ENCODE data around the gene TAPT1. TPM values are rescaled to one million over a fixed set of nuclear protein-coding genes. Genes with fewer than 3 reads are reported as not detected.

The TAPT1 gene
- total and polyA plus RNA-seq, 2 donors (not counting 1 experiment from before 2014, with no cell fraction given) = 58.4 to 76.0 TPM

DNA sequence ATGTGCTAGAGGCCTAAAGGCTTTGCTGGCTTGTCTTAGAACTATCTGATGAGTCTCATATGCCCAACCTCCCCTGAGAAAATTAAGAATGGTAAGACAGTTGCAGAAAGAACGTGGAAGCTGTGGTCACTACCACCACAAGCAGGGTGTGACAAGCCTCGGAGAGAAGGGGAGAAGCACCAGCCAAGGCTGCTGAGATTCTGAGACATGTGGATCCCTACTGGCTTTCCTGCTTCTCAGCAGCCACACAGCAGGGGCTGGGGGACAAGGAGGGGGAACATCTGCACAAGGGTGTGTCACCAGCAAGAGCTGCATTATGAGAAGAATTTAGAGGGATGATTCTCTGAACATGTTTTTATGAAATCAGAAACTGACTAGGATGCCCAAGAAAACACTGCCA is 19.4 kb downstream of the TAPT1 start:
- no peak overlapping the region for H3K27ac Mint-ChIP-seq
- intact Hi-C loops (cut with micrococcal nuclease) = loop anchor here (2.0 kb wide), 1 partner anchor 16 kb away; no protein-coding TSS in a partner anchor

DNA sequence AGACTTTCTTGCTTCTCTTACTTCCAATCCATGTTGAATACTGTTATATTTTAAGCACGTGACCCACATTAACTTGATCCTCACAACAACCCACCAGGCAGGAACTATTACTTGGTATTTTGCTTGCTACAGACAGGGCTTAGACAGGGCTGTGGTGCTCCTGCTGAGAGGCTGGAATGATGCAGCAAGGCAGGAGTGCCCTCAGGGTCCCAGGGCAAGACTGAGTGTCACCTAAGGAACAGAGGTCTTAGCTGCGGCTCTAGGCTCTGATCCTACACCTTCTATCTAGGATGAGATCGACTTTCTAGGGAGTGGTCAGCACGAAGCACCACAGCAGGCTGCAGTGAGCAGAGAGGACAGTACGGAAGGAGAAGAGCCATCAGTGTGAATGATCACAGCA is 20.0 kb downstream of the TAPT1 start:
- Mint-ChIP-seq H3K4me1 (peaks cover 43% of the 10 kb centered on the region), H3K27ac (peak overlapping the region; percentile 18), H3K27me3 (no peaks in the 10 kb centered on the region), H3K4me3 (no peak overlapping the region), H3K9me3 (ENCODE audit: insufficient read depth) (no peaks in the 10 kb centered on the region)
- Histone ChIP-seq H3K79me2 (ENCODE audit: control insufficient read depth, insufficient read depth, low read length) (peaks cover 69% of the 10 kb centered on the region), H3K9ac (ENCODE audit: low read length) (no peak overlapping the region), H3K4me2 (replicated peaks; ENCODE audit: low read depth, low read length, poor library complexity, severe bottlenecking) (peak overlapping the region; percentile 59), H3K27ac (ENCODE audit: low read length in 2 of 2) (no peak overlapping the region), H4K20me1 (ENCODE audit: control insufficient read depth, insufficient read depth, low read length, poor library complexity, severe bottlenecking) (peaks cover 51% of the 10 kb centered on the region), H3K4me1 (ENCODE audit: control insufficient read depth in 2 of 2, insufficient read depth in 2 of 2, low read length in 2 of 2) (peaks cover 19 to 25% of the 10 kb centered on the region in 2 donors), H3K9me3 (ENCODE audit: control extremely low read depth in 1 of 3, control insufficient read depth in 2 of 3, insufficient read depth in 1 of 3, low read length in 2 of 3) (no peaks in the 10 kb centered on the region), H3K27me3 (replicated peaks in 1 of 4; ENCODE audit: control extremely low read depth in 1 of 4, control insufficient read depth in 3 of 4, insufficient read depth in 4 of 4, low read length in 3 of 4) (no peaks in the 10 kb centered on the region), H2AFZ (ENCODE audit: insufficient read depth, low read depth, low read length, poor library complexity, severe bottlenecking) (no peak overlapping the region), H3K36me3 (replicated peaks in 1 of 2; ENCODE audit: control extremely low read depth in 1 of 2, control insufficient read depth in 1 of 2, extremely low read depth in 1 of 2, insufficient read depth in 2 of 2, low read length in 1 of 2) (peaks cover 16 to 51% of the 10 kb centered on the region in 2 experiments), H3K4me3 (ENCODE audit: control extremely low read depth in 1 of 5, extremely low read depth in 1 of 5, insufficient read depth in 1 of 5, low read depth in 2 of 5, low read length in 4 of 5) (no peak overlapping the region)
- POLR2A ChIA-PET = interaction anchor here (1.1 kb wide), 1 partner anchor 9 kb away, joined by 3 read pairs; no protein-coding TSS in a partner anchor
- intact Hi-C loops (cut with micrococcal nuclease) = loop anchor here (2.0 kb wide), 1 partner anchor 16 kb away; no protein-coding TSS in a partner anchor
- DNase-seq = no peak
- CTCF ChIA-PET = interaction anchor here (0.6 to 4.7 kb wide), 19 partner anchors 8 to 250 kb away, joined by 3 to 48 read pairs (median 4); no protein-coding TSS in a partner anchor
- WGBS (ENCODE audit: insufficient coverage) = 100% methylated on average over 1 of the region's 5 CpGs
- no peak for ATAC-seq (ENCODE audit: low read depth)
- no peak for TF ChIP-seq EZH2 (IDR thresholded peaks at IDR 0.05; ENCODE audit: borderline replicate concordance, insufficient read depth, low read depth, low read length, poor library complexity, severe bottlenecking)
- TF ChIP-seq, protein P1, sequence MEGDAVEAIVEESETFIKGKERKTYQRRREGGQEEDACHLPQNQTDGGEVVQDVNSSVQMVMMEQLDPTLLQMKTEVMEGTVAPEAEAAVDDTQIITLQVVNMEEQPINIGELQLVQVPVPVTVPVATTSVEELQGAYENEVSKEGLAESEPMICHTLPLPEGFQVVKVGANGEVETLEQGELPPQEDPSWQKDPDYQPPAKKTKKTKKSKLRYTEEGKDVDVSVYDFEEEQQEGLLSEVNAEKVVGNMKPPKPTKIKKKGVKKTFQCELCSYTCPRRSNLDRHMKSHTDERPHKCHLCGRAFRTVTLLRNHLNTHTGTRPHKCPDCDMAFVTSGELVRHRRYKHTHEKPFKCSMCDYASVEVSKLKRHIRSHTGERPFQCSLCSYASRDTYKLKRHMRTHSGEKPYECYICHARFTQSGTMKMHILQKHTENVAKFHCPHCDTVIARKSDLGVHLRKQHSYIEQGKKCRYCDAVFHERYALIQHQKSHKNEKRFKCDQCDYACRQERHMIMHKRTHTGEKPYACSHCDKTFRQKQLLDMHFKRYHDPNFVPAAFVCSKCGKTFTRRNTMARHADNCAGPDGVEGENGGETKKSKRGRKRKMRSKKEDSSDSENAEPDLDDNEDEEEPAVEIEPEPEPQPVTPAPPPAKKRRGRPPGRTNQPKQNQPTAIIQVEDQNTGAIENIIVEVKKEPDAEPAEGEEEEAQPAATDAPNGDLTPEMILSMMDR (IDR thresholded peaks at IDR 0.05) = no peak

More for the DNA sequence above, 19.4 kb downstream of the TAPT1 start:
- H2AFZ ChIP-seq (ENCODE audit: insufficient read depth, low read depth, low read length, poor library complexity, severe bottlenecking) = no peak overlapping the region
- H3K9me3 ChIP-seq (ENCODE audit: control extremely low read depth in 1 of 3, control insufficient read depth in 2 of 3, insufficient read depth in 1 of 3, low read length in 2 of 3) = no peaks in the 10 kb centered on the region
- H3K79me2 ChIP-seq (ENCODE audit: control insufficient read depth, insufficient read depth, low read length) = peaks cover 72% of the 10 kb centered on the region
- no peak for TF ChIP-seq EZH2 (IDR thresholded peaks at IDR 0.05; ENCODE audit: borderline replicate concordance, insufficient read depth, low read depth, low read length, poor library complexity, severe bottlenecking)
- TF ChIP-seq, protein P1 (IDR thresholded peaks at IDR 0.05) = no peak
- CTCF ChIA-PET = interaction anchor here (2.0 to 4.7 kb wide), 5 partner anchors 11 to 58 kb away, joined by 9 to 48 read pairs (median 15); no protein-coding TSS in a partner anchor
- peaks cover 54% of the 10 kb centered on the region for H4K20me1 ChIP-seq (ENCODE audit: control insufficient read depth, insufficient read depth, low read length, poor library complexity, severe bottlenecking)
- no peaks in the 10 kb centered on the region for H3K27me3 Mint-ChIP-seq
- peaks cover 16 to 46% of the 10 kb centered on the region in 2 experiments for H3K36me3 ChIP-seq (replicated peaks in 1 of 2; ENCODE audit: control extremely low read depth in 1 of 2, control insufficient read depth in 1 of 2, extremely low read depth in 1 of 2, insufficient read depth in 2 of 2, low read length in 1 of 2)
- peaks cover 42% of the 10 kb centered on the region for H3K4me1 Mint-ChIP-seq
- no peak overlapping the region for H3K4me3 ChIP-seq (ENCODE audit: control extremely low read depth in 1 of 5, extremely low read depth in 1 of 5, insufficient read depth in 1 of 5, low read depth in 2 of 5, low read length in 4 of 5)
- H3K9me3 Mint-ChIP-seq (ENCODE audit: insufficient read depth) = no peaks in the 10 kb centered on the region
- no peak overlapping the region for H3K27ac ChIP-seq (ENCODE audit: low read length in 2 of 2)
- H3K27me3 ChIP-seq (replicated peaks in 1 of 4; ENCODE audit: control extremely low read depth in 1 of 4, control insufficient read depth in 3 of 4, insufficient read depth in 4 of 4, low read length in 3 of 4) = no peaks in the 10 kb centered on the region
- POLR2A ChIA-PET = interaction anchor here (1.1 kb wide), 1 partner anchor 10 kb away, joined by 3 read pairs; no protein-coding TSS in a partner anchor
- H3K4me3 Mint-ChIP-seq = peak overlapping the region; percentile 13
- H3K4me1 ChIP-seq (ENCODE audit: control insufficient read depth in 2 of 2, insufficient read depth in 2 of 2, low read length in 2 of 2) = peaks cover 19 to 27% of the 10 kb centered on the region in 2 donors
- H3K4me2 ChIP-seq (replicated peaks; ENCODE audit: low read depth, low read length, poor library complexity, severe bottlenecking) = no peak overlapping the region
- no peak for DNase-seq
- 6% methylated on average over 2 of the region's 2 CpGs for WGBS (ENCODE audit: insufficient coverage)
- no peak overlapping the region for H3K9ac ChIP-seq (ENCODE audit: low read length)
- ATAC-seq (ENCODE audit: low read depth) = no peak

Measured in B cell (primary cell).